Keratinocyte (primary cell): Measurements from ENCODE around the gene SEC62. TPM values are rescaled to one million over a fixed set of nuclear protein-coding genes. Genes with fewer than 3 reads are reported as not detected.

Experiments
- DNase-seq: peaks from one replicate; pipeline ENCODE4 v3.0.0-alpha.2; 2011; ENCODE audit warnings: low read depth, missing footprints, low spot score
- FAIRE-seq: peaks from 2 replicates; lab custom pipeline; 2011; peaks lifted over from hg19 to GRCh38; lab: Jason Lieb, UNC
- H2AFZ ChIP-seq: 2 replicates; pipeline ENCODE4 v1.6.0; 2012; ENCODE audit warnings: low read length, control low read depth, inconsistent platforms; ENCODE audit not compliant: control insufficient read depth
- H3K27ac ChIP-seq: 2 replicates; pipeline ENCODE4 v1.5.1; 2011; ENCODE audit warnings: low read length; ENCODE audit not compliant: control insufficient read depth, insufficient read depth
- H3K27me3 ChIP-seq: 3 replicates; pipeline ENCODE4 v1.6.0; 2011; ENCODE audit warnings: low read length; ENCODE audit not compliant: control insufficient read depth, insufficient read depth; ENCODE audit errors: extremely low read depth
- H3K36me3 ChIP-seq, 2 experiments: 2 replicates in 1 of 2; 3 replicates in 1 of 2; pipeline ENCODE4 v1.5.1; 2011; ENCODE audit warnings: low read length in 2 of 2, mild to moderate bottlenecking in 1 of 2; ENCODE audit not compliant: control insufficient read depth in 2 of 2, insufficient read depth in 2 of 2; ENCODE audit errors: extremely low read depth in 1 of 2
- H3K4me1 ChIP-seq: 3 replicates; pipeline ENCODE4 v1.5.1; 2011; ENCODE audit warnings: low read length; ENCODE audit not compliant: control insufficient read depth, insufficient read depth; ENCODE audit errors: extremely low read depth
- H3K4me2 ChIP-seq: 3 replicates; pipeline ENCODE4 v1.6.0; 2011; ENCODE audit warnings: low read depth, low read length; ENCODE audit not compliant: control insufficient read depth, insufficient read depth; ENCODE audit errors: extremely low read depth
- H3K4me3 ChIP-seq, 3 experiments: fragments of 200-600 bp in 1 of 3; sonication (generic) in 1 of 3; 2 replicates in 2 of 3; 3 replicates in 1 of 3; pipeline ENCODE4 v1.5.1; 2011 to 2016; ENCODE audit warnings: low read length in 3 of 3, mild to moderate bottlenecking in 3 of 3, control low read depth in 2 of 3, inconsistent platforms in 1 of 3, low read depth in 1 of 3, mixed read lengths in 1 of 3, mixed run types in 1 of 3, moderate library complexity in 1 of 3; ENCODE audit not compliant: control insufficient read depth in 2 of 3, insufficient read depth in 2 of 3; ENCODE audit errors: extremely low read depth in 1 of 3
- H3K79me2 ChIP-seq: 2 replicates; pipeline ENCODE4 v1.6.0; 2012; ENCODE audit warnings: low read length; ENCODE audit not compliant: control insufficient read depth, insufficient read depth
- H3K9ac ChIP-seq: 3 replicates; pipeline ENCODE4 v1.6.0; 2011; ENCODE audit warnings: low read length; ENCODE audit not compliant: control insufficient read depth, insufficient read depth; ENCODE audit errors: extremely low read depth
- H3K9me1 ChIP-seq: 3 replicates; pipeline ENCODE4 v1.6.0; 2011; ENCODE audit warnings: low read length; ENCODE audit not compliant: control insufficient read depth, insufficient read depth; ENCODE audit errors: extremely low read depth
- H3K9me3 ChIP-seq: 2 replicates; pipeline ENCODE4 v1.5.1; 2012; ENCODE audit warnings: low read depth, low read length; ENCODE audit not compliant: control insufficient read depth
- H4K20me1 ChIP-seq: 3 replicates; pipeline ENCODE4 v1.6.0; 2011; ENCODE audit warnings: low read length; ENCODE audit not compliant: control insufficient read depth, insufficient read depth; ENCODE audit errors: extremely low read depth
- EZH2 ChIP-seq: IDR thresholded peaks from one replicate; pipeline ENCODE4 v1.6.1; 2012; ENCODE audit warnings: inconsistent platforms, mild to moderate bottlenecking, low read length, moderate library complexity
- dilution Hi-C: fragments of 300-500 bp; cut with MboI; formaldehyde crosslinking; loops from one replicate; pipeline ENCODE4 v1.7.0; 2020; ENCODE audit warnings: low sequenced_read_pairs; ENCODE audit not compliant: extremely low pct_ligation_motif_present
- polyA plus RNA-seq, 5 experiments: library from polyadenylated mRNA; depleted of rRNA in 3 of 5; stranded (reverse) in 3 of 5; stranded (forward) in 1 of 5; unstranded in 1 of 5; fragments of >200 nt; gene quantifications; 1 replicate in 1 of 5; 2 replicates in 3 of 5; 3 replicates in 1 of 5; pipeline versions ENCODE4 v1.2.1 to v1.2.3, GENCODE V29; 2011 to 2012; ENCODE audit warnings: missing spikeins in 2 of 5, low read depth in 1 of 5, low replicate concordance in 1 of 5
- TF ChIP-seq, protein P1 (sequence below), 3 experiments: IDR thresholded peaks in 1 of 3; conservative IDR thresholded peaks in 1 of 3; optimal IDR thresholded peaks in 1 of 3; 2 replicates in 2 of 3; 3 replicates in 1 of 3; pipeline versions ENCODE3 to v1.5.1; 2011; ENCODE audit warnings: low read length in 3 of 3, mild to moderate bottlenecking in 3 of 3, moderate library complexity in 2 of 3, control low read depth in 1 of 3, inconsistent platforms in 1 of 3; ENCODE audit not compliant: insufficient read depth in 2 of 3; ENCODE audit errors: extremely low read depth in 1 of 3

SEC62 gene
- polyA plus RNA-seq, 1 donor (not counting 4 experiments of a cell fraction or from before 2014, with no cell fraction given): 63.3 TPM

DNA sequence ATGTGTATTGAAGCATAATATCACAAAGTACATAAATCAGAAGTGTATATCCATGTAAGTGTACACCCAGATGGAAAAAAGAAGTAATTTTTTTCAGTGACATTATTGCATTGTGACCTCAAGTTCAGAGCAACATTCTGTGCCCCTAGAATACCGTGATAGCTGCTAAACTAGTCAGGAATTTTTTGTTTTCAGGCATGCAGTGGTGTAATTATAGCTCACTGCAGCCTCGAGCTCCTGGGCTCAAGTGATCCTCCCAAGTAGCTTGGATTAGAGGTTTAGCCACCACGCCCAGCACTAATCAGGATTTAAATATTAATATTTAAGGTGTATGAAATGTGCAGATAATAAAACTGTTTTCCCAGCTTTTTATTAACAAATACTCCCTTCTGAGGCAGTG is 25.5 kb downstream of the SEC62 start:
- Histone ChIP-seq H4K20me1 (no peaks in the 10 kb centered on the region), H3K36me3 (peaks cover 4 to 8% of the 10 kb centered on the region in 2 experiments), H3K79me2 (no peaks in the 10 kb centered on the region), H3K4me1 (no peaks in the 10 kb centered on the region), H3K27ac (no peak overlapping the region), H3K9me3 (no peaks in the 10 kb centered on the region), H2AFZ (no peak overlapping the region), H3K4me3 (no peak overlapping the region), H3K4me2 (no peak overlapping the region), H3K27me3 (no peaks in the 10 kb centered on the region), H3K9ac (no peak overlapping the region), H3K9me1 (no peaks in the 10 kb centered on the region)
- DNase-seq (no peak), FAIRE-seq (no peak)
- TF ChIP-seq, protein P1, sequence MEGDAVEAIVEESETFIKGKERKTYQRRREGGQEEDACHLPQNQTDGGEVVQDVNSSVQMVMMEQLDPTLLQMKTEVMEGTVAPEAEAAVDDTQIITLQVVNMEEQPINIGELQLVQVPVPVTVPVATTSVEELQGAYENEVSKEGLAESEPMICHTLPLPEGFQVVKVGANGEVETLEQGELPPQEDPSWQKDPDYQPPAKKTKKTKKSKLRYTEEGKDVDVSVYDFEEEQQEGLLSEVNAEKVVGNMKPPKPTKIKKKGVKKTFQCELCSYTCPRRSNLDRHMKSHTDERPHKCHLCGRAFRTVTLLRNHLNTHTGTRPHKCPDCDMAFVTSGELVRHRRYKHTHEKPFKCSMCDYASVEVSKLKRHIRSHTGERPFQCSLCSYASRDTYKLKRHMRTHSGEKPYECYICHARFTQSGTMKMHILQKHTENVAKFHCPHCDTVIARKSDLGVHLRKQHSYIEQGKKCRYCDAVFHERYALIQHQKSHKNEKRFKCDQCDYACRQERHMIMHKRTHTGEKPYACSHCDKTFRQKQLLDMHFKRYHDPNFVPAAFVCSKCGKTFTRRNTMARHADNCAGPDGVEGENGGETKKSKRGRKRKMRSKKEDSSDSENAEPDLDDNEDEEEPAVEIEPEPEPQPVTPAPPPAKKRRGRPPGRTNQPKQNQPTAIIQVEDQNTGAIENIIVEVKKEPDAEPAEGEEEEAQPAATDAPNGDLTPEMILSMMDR (optimal IDR thresholded peaks at IDR 0.05 in 1 of 3, IDR thresholded peaks at IDR 0.05 in 1 of 3, conservative IDR thresholded peaks at IDR 0.05 in 1 of 3; ENCODE audit: extremely low read depth in 1 of 3, insufficient read depth in 2 of 3, low read length in 3 of 3): no peak
- no peak for TF ChIP-seq EZH2
- dilution Hi-C loops: no loop called here

DNA sequence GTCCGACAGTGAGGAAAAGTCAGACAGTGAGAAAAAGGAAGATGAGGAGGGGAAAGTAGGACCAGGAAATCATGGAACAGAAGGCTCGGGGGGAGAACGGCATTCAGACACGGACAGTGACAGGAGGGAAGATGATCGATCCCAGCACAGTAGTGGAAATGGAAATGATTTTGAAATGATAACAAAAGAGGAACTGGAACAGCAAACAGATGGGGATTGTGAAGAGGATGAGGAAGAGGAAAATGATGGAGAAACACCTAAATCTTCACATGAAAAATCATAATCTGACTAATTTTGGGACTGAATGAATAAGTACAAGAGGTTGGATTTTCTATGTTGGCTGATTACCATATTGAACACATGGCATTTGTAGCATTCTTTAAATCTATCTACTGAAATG is 26.2 kb downstream of the SEC62 start:
- Histone ChIP-seq H3K9me3 (no peaks in the 10 kb centered on the region), H3K4me3 (no peak overlapping the region), H2AFZ (no peak overlapping the region), H3K36me3 (peaks cover 4 to 8% of the 10 kb centered on the region in 2 experiments), H3K27ac (no peak overlapping the region), H3K9ac (no peak overlapping the region), H3K79me2 (no peaks in the 10 kb centered on the region), H3K9me1 (no peaks in the 10 kb centered on the region), H3K27me3 (no peaks in the 10 kb centered on the region), H3K4me2 (no peak overlapping the region), H4K20me1 (no peaks in the 10 kb centered on the region), H3K4me1 (no peaks in the 10 kb centered on the region)
- TF ChIP-seq EZH2: no peak
- TF ChIP-seq, protein P1 (optimal IDR thresholded peaks at IDR 0.05 in 1 of 3, IDR thresholded peaks at IDR 0.05 in 1 of 3, conservative IDR thresholded peaks at IDR 0.05 in 1 of 3; ENCODE audit: extremely low read depth in 1 of 3, insufficient read depth in 2 of 3, low read length in 3 of 3): no peak
- dilution Hi-C loops: no loop called here
- FAIRE-seq (no peak), DNase-seq (no peak)
